ENCODE results near the gene BEGAIN.

Gene BEGAIN

GRCh38 chr14:100599981-100600380, 12.8 kb upstream of the BEGAIN start:
- no peak for DNase-seq

GRCh38 chr14:100594625-100594951, 7.4 kb upstream of the BEGAIN start:
- DNase-seq, result no peak

GRCh38 chr14:100593751-100594624, 6.8 kb upstream of the BEGAIN start:
- no peak for DNase-seq

- no peak for DNase-seq
Measured at GRCh38 chr14:100592972-100593371, 5.8 kb upstream of the BEGAIN start.

GRCh38 chr14:100592461-100592891, 5.3 kb upstream of the BEGAIN start:
- no peak for DNase-seq

GRCh38 chr14:100591453-100592371, 4.5 kb upstream of the BEGAIN start:
- DNase-seq, result no peak

GRCh38 chr14:100590726-100591452, 3.7 kb upstream of the BEGAIN start:
- DNase-seq, result no peak

- no peak for DNase-seq
Measured at GRCh38 chr14:100589760-100590469, 2.7 kb upstream of the BEGAIN start.

GRCh38 chr14:100589071-100589759, 2.0 kb upstream of the BEGAIN start:
- no peak for DNase-seq

- no peak for DNase-seq
Measured at GRCh38 chr14:100588671-100589070, 1.5 kb upstream of the BEGAIN start.

- DNase-seq, result no peak
Measured at GRCh38 chr14:100587763-100588411, 670 bp upstream of the BEGAIN start.

- DNase-seq, result no peak
Measured at GRCh38 chr14:100586403-100587085, 673 bp downstream of the BEGAIN start.

GRCh38 chr14:100586153-100586402, 1.1 kb downstream of the BEGAIN start:
- no peak for DNase-seq

- no peak for DNase-seq
Measured at GRCh38 chr14:100585448-100586152, 1.6 kb downstream of the BEGAIN start.

GRCh38 chr14:100584056-100585031, 2.9 kb downstream of the BEGAIN start:
- DNase-seq, result no peak

GRCh38 chr14:100583245-100583644, 4.0 kb downstream of the BEGAIN start:
- DNase-seq, result no peak

GRCh38 chr14:100582496-100583165, 4.6 kb downstream of the BEGAIN start:
- no peak for DNase-seq
